Skeletal muscle satellite cell (primary cell): ENCODE results near the gene PRKN.

Experiments
- H3K27me3 ChIP-seq: 2 replicates; pipeline ENCODE4 v1.7.0; 2013; ENCODE audit warnings: low read length; ENCODE audit not compliant: control insufficient read depth, insufficient read depth
- H3K36me3 ChIP-seq: 2 replicates; pipeline ENCODE4 v1.7.0; 2013; ENCODE audit warnings: mild to moderate bottlenecking, control low read depth, low read length; ENCODE audit not compliant: insufficient read depth
- H3K4me1 ChIP-seq: 2 replicates; pipeline ENCODE4 v1.7.0; 2013; ENCODE audit warnings: low read length; ENCODE audit not compliant: control insufficient read depth, insufficient read depth
- H3K4me2 ChIP-seq: 2 replicates; pipeline ENCODE4 v1.7.0; 2013; ENCODE audit warnings: mild to moderate bottlenecking, low read length
- H3K4me3 ChIP-seq: 2 replicates; pipeline ENCODE4 v1.7.0; 2013; ENCODE audit warnings: low read length
- H3K9ac ChIP-seq: 2 replicates; pipeline ENCODE4 v1.7.0; 2013; ENCODE audit warnings: mild to moderate bottlenecking, low read depth, low read length, moderate library complexity
- H3K9me3 ChIP-seq: replicated peaks from 2 replicates; pipeline ENCODE4 v1.7.0; 2013; ENCODE audit warnings: mild to moderate bottlenecking, control low read depth, low read length

PRKN gene

GRCh38 chr6:161305860-161306259, 1421.7 kb downstream of the PRKN start:
- no peaks in the 10 kb centered on the region for H3K9me3 ChIP-seq
- H3K4me2 ChIP-seq = no peak overlapping the region
- no peak overlapping the region for H3K9ac ChIP-seq
- no peaks in the 10 kb centered on the region for H3K36me3 ChIP-seq
- peaks cover 30% of the 10 kb centered on the region for H3K4me1 ChIP-seq
- no peak overlapping the region for H3K4me3 ChIP-seq
- H3K27me3 ChIP-seq = no peaks in the 10 kb centered on the region

DNA sequence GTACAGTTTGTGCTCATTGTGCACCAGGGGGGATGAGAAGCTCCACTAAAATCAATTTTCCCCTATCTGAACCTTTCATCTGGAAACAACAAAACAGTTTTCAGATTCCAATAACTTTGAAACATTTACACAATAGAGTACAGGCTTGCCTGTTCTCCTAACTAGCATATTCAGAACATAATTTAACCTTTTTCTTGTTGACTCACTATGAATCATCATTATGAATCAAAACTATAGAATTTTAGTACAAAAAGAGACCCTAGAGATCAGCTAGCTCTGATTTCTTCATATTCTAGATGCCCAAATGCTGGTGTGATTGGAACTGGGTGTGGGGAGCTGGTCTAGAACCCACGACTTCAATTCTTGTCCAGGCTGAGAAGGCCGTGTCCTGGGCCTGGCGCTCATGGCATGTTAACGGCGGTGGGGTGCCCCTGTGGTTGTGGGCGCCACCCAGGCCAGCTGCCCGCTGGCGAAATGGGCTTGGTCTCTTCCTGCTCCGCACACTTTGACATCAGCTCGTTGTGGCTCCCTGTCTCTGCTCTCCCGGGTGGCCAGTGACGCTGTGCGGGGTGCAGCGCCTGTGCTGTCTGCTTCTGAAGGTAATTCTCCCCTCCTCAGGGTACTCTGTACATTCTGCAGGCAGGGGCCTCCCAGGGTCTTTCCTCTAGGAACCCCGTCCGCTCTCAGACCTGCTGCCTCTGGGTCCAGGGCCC, 1423.8 kb downstream of the PRKN start:
- Histone ChIP-seq H3K4me3 (no peak overlapping the region), H3K36me3 (no peaks in the 10 kb centered on the region), H3K27me3 (no peaks in the 10 kb centered on the region), H3K4me1 (peaks cover 30% of the 10 kb centered on the region), H3K4me2 (peak overlapping the region; percentile 38), H3K9ac (no peak overlapping the region), H3K9me3 (no peaks in the 10 kb centered on the region)

DNA sequence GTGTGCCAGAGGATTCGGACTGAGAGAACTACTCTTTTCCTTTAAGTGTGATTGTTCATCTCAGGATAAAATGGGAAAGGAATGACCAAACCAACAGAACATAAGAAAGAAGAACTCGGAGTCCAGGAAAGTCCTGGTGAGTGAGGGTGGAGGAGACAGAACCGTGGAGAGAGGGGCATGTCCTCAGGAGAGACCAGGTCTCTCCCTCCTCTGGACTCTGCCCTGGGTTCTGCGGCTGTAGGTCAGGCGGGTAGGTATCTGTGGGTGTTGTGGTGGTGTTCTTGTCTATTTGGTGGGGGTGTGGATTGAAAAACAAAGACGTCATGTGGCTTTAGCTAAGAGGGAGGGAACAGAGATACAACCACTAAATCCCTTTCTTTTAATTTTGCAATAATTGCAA, 1424.6 kb downstream of the PRKN start:
- no peak overlapping the region for H3K4me3 ChIP-seq
- H3K9me3 ChIP-seq = no peaks in the 10 kb centered on the region
- no peak overlapping the region for H3K9ac ChIP-seq
- no peaks in the 10 kb centered on the region for H3K36me3 ChIP-seq
- H3K4me2 ChIP-seq = peak overlapping the region; percentile 38
- no peaks in the 10 kb centered on the region for H3K27me3 ChIP-seq
- H3K4me1 ChIP-seq = peaks cover 30% of the 10 kb centered on the region

- no peak overlapping the region for H3K4me2 ChIP-seq
- peaks cover 30% of the 10 kb centered on the region for H3K4me1 ChIP-seq
- no peak overlapping the region for H3K4me3 ChIP-seq
- H3K27me3 ChIP-seq = no peaks in the 10 kb centered on the region
- H3K9me3 ChIP-seq = no peaks in the 10 kb centered on the region
- H3K9ac ChIP-seq = no peak overlapping the region
- no peaks in the 10 kb centered on the region for H3K36me3 ChIP-seq
Observed at GRCh38 chr6:161301338-161301737, 1426.2 kb downstream of the PRKN start.

- no peak overlapping the region for H3K9ac ChIP-seq
- H3K36me3 ChIP-seq = no peaks in the 10 kb centered on the region
- H3K4me3 ChIP-seq = no peak overlapping the region
- H3K4me2 ChIP-seq = no peak overlapping the region
- H3K4me1 ChIP-seq = peaks cover 30% of the 10 kb centered on the region
- no peaks in the 10 kb centered on the region for H3K27me3 ChIP-seq
- no peaks in the 10 kb centered on the region for H3K9me3 ChIP-seq
Observed at GRCh38 chr6:161300823-161301222, 1426.7 kb downstream of the PRKN start.

- no peaks in the 10 kb centered on the region for H3K9me3 ChIP-seq
- H3K4me1 ChIP-seq = peaks cover 30% of the 10 kb centered on the region
- H3K36me3 ChIP-seq = no peaks in the 10 kb centered on the region
- H3K4me2 ChIP-seq = no peak overlapping the region
- no peak overlapping the region for H3K9ac ChIP-seq
- no peaks in the 10 kb centered on the region for H3K27me3 ChIP-seq
- H3K4me3 ChIP-seq = no peak overlapping the region
Observed at GRCh38 chr6:161299726-161300125, 1427.8 kb downstream of the PRKN start.
